CD4-positive, alpha-beta T cell treated with Interleukin-21 for 1 hour (primary cell): Measurements from ENCODE around the gene PRDM15.

Experiments used
- DNase-seq: peaks from one replicate; pipeline ENCODE4 v3.0.0-alpha.2; 2020

Gene PRDM15

GRCh38 chr21:41883582-41883981 lies 4.4 kb upstream of the PRDM15 start:
- no peak for DNase-seq

DNA sequence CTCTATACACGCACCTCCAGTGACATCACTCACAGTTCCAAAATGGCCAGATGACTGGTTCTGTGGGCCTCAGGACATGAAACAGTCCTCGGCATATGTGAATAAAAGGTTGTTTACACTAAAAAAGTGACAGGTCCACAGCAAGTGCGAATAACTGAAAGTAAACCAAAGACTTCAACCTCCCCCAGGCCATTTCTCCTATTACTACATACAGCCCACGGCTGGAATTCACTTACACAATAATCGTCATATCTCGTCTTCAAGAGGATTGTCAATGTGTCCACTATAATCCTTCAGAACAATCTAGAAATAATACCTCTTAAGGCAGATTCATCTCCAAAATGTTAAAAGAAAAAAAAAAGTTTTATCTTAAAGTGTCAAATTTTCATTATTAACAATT lies 1.9 kb upstream of the PRDM15 start:
- no peak for DNase-seq

DNA sequence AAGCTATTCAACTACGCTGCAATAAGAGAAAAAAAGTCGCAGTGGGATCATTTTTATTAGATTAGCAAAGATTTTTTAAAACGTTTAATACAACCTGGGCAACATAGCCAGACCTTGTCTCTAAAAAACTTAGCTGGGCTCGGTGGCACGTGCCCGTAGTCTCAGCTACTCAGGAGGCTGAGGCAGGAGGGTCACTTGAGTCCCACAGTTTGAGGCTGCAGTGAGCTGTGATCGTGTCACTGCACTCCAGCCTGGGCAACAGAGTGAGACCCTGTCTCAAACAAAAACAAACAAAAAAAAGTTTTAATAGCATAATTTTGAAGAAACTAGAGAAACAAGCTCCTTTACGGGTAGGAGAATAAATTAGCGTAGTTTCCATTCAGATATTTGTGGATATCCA lies 1.0 kb upstream of the PRDM15 start:
- DNase-seq, result no peak

DNA sequence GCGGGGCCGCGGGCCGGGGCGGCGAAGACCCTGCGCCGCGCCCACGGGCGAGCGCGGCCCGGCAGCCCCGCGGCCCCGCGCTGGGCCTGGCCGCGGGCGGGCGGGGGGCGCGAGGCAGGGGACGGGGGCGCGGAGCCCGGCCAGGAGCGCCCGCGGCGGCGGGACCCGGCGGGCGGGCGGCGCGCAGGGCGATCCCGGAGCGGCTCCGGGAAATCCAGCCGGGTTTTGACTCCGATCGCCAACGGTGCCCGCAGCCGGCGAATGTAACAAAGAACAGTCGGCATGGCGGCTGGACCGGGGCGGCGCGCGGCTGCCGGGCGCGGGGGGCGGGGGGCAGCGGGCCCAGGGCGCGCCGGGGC lies 334 bp downstream of the PRDM15 start:
- DNase-seq, result peak; percentile 86

GRCh38 chr21:41877901-41878830 lies 978 bp downstream of the PRDM15 start:
- peak; percentile 33 for DNase-seq

- DNase-seq, result no peak
These were observed 2.1 kb downstream of the PRDM15 start for GRCh38 chr21:41876928-41877652.

- no peak for DNase-seq
These were observed 2.7 kb downstream of the PRDM15 start for GRCh38 chr21:41876396-41876795.

- DNase-seq, result no peak
These were observed 4.1 kb downstream of the PRDM15 start for GRCh38 chr21:41875086-41875485.

GRCh38 chr21:41874611-41875010 lies 4.5 kb downstream of the PRDM15 start:
- DNase-seq, result no peak

DNA sequence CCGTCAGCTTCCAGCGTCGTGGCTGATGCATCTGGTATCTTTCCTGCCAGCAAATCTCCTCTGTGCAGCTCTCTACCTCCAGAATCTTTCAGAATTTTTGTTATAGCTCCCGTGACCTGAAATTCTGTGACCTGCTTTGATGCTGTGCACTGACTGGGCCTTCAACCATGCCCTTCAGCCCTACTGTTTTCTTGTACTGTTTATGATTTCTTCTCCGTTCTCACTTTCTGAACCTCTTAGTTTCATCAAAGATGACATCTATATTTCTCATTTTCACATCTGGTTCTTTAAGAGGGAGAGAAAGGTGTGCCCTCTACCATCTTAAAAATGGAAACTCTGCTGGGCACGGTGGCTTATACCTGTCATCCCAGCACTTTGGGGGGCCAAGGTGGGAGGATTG lies 5.7 kb downstream of the PRDM15 start:
- DNase-seq, result no peak

GRCh38 chr21:41873005-41873404 lies 6.1 kb downstream of the PRDM15 start:
- DNase-seq, result no peak

DNA sequence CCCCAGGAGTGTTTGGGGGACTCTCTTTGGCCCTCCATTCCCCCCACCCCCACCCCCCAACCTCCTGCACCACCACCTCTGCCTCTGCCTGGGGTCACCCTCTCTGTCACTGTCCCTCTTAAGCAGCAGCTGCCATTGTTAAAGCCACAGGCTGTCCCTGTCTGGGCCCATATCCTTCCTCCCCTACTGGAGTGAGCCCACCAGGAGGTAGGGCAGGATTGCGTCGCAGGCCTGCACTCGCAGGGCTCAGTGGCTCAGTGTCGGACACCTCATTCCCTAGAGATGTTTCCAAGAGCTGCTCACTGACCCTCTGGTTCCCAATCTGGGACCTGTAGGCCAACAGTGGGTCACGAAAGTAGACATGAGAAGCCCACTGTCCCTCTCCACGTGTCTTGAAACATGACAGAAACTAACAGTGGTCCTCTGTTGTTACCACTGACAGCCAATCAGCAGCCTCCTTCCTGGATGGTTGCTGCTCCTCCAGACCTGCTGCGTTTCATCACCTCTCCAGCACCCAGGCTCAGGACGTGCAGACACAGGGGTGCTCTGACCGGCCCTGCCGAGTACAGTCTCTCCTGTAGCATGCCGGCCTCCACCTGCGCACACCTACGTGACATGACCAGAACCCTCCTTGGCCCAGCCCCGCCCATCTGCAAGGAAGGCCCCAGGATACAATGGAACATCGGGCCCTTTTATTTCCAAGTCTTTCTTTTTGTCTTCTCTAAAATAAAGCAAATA lies 7.7 kb downstream of the PRDM15 start:
- no peak for DNase-seq

GRCh38 chr21:41869771-41870170 lies 9.4 kb downstream of the PRDM15 start:
- DNase-seq, result no peak

DNA sequence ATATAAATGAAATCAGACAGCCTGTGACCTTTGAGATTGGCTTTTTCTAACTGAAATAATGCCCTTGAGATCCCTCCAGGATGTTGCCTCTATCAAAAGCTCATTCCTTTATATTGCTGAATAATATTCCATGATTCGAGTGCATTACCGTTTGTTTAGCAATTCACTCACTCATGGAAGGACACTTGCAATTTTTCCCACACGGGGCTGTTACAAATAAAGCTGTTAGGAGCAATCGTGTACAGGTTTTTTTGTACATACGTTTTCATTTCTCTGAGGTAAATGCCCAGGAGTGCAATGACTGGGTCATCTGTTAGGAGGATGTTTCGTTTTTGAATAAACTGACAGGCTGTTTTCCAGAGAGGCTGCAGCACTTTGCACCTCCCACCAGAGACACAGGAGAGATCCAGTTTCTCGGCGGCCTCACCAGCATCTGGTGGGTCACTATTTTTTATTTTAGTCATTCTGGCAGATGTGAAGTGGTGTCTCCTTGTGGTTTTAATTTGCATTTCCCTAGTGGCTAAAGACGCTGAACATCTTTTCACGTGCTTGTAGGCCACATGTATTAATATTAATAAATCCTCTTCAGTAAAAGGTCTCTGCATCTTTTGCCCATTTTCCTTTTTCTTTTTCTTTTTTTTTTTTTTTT lies 11.0 kb downstream of the PRDM15 start:
- DNase-seq, result no peak

DNA sequence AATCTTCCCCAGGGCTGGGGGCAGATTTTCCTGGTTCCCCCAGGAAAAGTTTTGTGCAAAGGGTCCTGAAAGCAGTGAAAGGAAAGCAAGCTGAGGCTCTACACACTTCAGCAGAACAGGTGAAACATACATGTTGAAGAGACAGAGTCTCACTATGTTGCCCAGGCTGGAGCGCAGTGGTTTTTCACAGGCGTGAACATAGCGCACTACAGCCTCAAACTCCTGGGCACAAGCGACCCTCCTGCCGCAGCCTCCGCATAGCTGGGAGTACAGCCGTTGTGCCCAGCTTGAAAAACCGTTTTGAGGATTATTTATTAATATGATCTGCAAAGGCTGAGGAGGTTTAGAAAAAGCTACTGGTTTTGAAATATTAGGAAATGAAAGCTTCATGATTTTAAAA lies 11.8 kb downstream of the PRDM15 start:
- no peak for DNase-seq

DNA sequence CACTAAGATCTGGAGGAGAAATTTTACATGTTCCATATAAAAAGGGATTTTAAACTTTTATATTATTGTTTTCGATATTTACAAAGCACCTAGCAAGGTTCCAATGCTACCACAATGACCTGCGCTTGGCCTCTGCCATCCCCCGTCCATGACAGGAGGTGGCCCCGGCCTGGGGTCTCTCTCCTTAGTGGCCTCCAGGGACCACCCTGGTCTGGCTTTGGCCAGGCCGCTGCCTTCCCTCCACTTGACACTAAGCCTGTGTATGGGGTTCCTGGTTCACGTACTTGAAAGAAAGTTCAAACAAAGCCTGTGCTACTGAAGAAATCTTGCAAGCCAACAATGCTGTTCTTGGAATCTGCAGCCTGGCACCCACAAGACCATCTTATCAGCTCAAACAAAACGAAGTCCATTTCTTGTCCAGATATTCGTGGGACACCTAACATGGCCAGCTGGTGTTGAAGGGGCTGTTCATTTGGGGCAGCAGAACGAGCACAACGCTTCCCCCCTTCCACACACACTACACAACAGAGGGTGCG lies 12.8 kb downstream of the PRDM15 start:
- no peak for DNase-seq

DNA sequence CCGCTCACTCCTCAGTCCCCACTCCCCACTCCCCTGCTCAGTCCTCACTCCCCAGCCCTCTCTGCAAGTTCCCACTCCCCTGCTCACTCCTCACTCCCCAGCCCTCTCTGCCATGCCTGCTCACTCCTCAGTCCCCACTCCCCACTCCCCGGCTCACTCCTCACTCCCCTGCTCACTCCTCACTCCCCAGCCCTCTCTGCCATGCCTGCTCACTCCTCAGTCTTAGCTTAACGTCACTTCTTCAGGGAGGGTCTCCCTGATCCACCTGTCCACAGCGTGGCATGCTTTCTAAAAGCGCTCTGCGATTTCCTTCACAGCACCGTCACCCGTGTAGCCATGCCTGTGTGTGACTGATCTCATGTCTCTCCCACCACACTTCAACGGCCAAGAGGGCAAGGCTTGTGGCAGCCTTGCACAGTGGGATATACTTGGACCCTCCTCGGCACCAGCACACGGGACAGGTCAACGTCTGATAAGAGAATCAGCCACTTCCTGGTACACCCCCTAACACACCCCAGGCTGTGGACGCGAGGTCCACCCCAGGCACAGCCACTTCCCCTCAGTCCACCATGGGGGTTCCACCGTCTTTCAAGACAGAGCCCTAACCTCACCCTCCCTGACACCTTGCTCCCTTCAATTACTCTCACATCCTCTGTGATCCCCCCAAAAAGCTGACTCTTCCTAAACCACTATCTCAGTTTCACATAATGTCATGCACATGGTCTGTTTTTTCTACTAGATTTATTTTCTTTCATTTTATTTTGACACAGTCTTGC lies 14.0 kb downstream of the PRDM15 start:
- DNase-seq, result no peak

- no peak for DNase-seq
These were observed 14.7 kb downstream of the PRDM15 start for GRCh38 chr21:41864311-41865001.

DNA sequence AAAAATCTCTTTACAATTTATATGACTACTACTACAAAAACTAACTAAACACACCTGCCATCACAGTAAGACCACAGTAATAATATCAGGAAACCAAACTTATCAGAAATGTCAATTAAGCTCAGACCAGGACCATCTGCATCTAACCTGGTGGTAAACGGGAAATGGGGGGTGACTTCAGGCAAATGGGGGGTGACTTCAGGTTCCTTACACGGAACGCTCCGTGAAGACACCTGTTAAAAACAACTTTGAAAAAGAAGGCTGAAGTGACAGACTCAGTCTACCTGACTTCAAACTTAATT lies 15.8 kb downstream of the PRDM15 start:
- no peak for DNase-seq

DNA sequence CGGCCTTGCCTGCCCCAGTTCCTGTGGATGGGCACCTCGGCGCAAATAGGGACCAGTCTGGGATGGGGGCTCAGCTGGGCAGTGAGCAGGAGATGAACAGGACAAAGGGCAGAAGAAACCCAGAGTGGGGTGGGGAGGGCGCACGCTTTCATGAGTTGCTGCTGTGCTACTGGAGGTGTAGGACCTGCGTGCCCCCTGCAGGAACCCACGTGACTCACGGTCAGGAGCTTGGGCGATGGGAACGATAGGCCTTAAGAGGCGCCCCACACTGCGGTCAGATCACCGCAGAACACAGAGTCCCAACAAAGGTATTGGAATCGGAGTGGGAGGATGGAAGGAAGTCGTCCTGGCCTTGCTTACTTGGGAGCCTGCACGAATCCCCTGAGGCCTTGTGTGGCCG lies 17.2 kb downstream of the PRDM15 start:
- DNase-seq, result no peak

GRCh38 chr21:41861255-41861654 lies 17.9 kb downstream of the PRDM15 start:
- DNase-seq, result no peak
